Loucy (cell line): ENCODE data around the gene RCAN1.

Experiments
- H2AFZ ChIP-seq: fragments of 200-600 bp; sonication (generic); 2 replicates; pipeline ENCODE4 v1.6.0; 2016; ENCODE audit warnings: antibody characterized with exemption, mild to moderate bottlenecking, low read length, moderate library complexity
- H3F3A ChIP-seq: fragments of 200-600 bp; 2 replicates; pipeline ENCODE4 v1.6.0; 2016; ENCODE audit warnings: antibody characterized with exemption, low read depth, mild to moderate bottlenecking
- H3K27me3 ChIP-seq: fragments of 200-600 bp; sonication (generic); 2 replicates; pipeline ENCODE4 v1.6.1; 2014; ENCODE audit warnings: low read length, mild to moderate bottlenecking; ENCODE audit not compliant: insufficient read depth, poor library complexity, severe bottlenecking
- H3K36me3 ChIP-seq: fragments of 200-600 bp; sonication (generic); 2 replicates; pipeline ENCODE4 v1.6.1; 2016; ENCODE audit warnings: low read length; ENCODE audit not compliant: insufficient read depth
- H3K4me1 ChIP-seq: fragments of 200-600 bp; sonication (generic); 2 replicates; pipeline ENCODE4 v1.5.1; 2014; ENCODE audit warnings: low read length, mild to moderate bottlenecking; ENCODE audit not compliant: insufficient read depth, poor library complexity, severe bottlenecking
- H3K4me2 ChIP-seq: fragments of 200-600 bp; sonication (generic); 2 replicates; pipeline ENCODE4 v1.6.0; 2014; ENCODE audit warnings: antibody characterized with exemption, low read length, low read depth, mild to moderate bottlenecking; ENCODE audit not compliant: poor library complexity, severe bottlenecking
- H3K4me3 ChIP-seq: fragments of 200-600 bp; sonication (generic); 2 replicates; pipeline ENCODE4 v1.5.1; 2014; ENCODE audit warnings: low read length, mild to moderate bottlenecking, mixed read lengths; ENCODE audit not compliant: poor library complexity, severe bottlenecking
- H3K79me2 ChIP-seq: fragments of 200-600 bp; sonication (generic); 2 replicates; pipeline ENCODE4 v1.6.1; 2014; ENCODE audit warnings: low read length; ENCODE audit not compliant: insufficient read depth
- H3K9ac ChIP-seq: fragments of 200-600 bp; sonication (generic); 2 replicates; pipeline ENCODE4 v1.6.0; 2014; ENCODE audit warnings: mild to moderate bottlenecking, low read depth, low read length, moderate library complexity; ENCODE audit not compliant: poor library complexity, severe bottlenecking
- H3K9me2 ChIP-seq: fragments of 200-600 bp; sonication (generic); replicated peaks from 2 replicates; pipeline ENCODE4 v1.6.1; 2016; ENCODE audit warnings: low read depth, low read length, mixed read lengths
- H3K9me3 ChIP-seq: fragments of 200-600 bp; sonication (generic); 2 replicates; pipeline ENCODE4 v1.6.1; 2014; ENCODE audit warnings: mild to moderate bottlenecking, antibody characterized with exemption, low read length, low read depth; ENCODE audit not compliant: insufficient read depth
- H4K20me1 ChIP-seq: fragments of 200-600 bp; sonication (generic); 2 replicates; pipeline ENCODE4 v1.6.0; 2014; ENCODE audit warnings: antibody characterized with exemption, low read length, mild to moderate bottlenecking; ENCODE audit not compliant: insufficient read depth, poor library complexity, severe bottlenecking
- EZH2phosphoT487 ChIP-seq: fragments of 200-600 bp; IDR thresholded peaks from 2 replicates; pipeline ENCODE4 v1.6.1; 2018; ENCODE audit warnings: antibody characterized with exemption, mild to moderate bottlenecking, moderate library complexity, borderline replicate concordance
- TF ChIP-seq, protein P1 (sequence below): fragments of 200-600 bp; sonication (generic); conservative IDR thresholded peaks from 2 replicates; pipeline ENCODE4 v1.5.1; 2014; ENCODE audit warnings: mild to moderate bottlenecking, antibody characterized with exemption, low read length

Gene RCAN1

DNA sequence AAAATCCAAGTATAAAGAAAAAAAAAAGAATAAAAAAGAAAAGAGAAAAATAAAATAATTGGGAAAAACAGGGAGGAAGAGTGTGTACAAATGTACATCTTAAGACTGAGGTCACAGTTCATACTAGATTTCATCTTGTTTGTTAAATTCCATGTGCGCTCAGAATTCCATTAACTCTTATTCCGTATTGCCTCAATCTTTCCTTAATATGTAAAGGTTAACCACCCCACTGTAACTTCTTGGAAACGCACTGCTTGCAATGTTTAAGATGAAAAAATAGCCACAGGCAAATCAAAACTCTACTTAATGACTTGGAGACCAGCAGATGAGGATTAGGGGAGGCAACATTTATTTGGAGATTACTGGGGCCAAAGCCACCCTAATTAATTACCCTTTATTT is 79.0 kb downstream of the RCAN1 start:
- H2AFZ ChIP-seq: no peak overlapping the region
- no peaks in the 10 kb centered on the region for H4K20me1 ChIP-seq
- H3K9me2 ChIP-seq: no peaks in the 10 kb centered on the region
- H3K9ac ChIP-seq: no peak overlapping the region
- no peaks in the 10 kb centered on the region for H3K9me3 ChIP-seq
- no peak overlapping the region for H3K4me3 ChIP-seq
- H3F3A ChIP-seq: no peaks in the 10 kb centered on the region
- TF ChIP-seq EZH2phosphoT487: no peak
- TF ChIP-seq, protein P1, sequence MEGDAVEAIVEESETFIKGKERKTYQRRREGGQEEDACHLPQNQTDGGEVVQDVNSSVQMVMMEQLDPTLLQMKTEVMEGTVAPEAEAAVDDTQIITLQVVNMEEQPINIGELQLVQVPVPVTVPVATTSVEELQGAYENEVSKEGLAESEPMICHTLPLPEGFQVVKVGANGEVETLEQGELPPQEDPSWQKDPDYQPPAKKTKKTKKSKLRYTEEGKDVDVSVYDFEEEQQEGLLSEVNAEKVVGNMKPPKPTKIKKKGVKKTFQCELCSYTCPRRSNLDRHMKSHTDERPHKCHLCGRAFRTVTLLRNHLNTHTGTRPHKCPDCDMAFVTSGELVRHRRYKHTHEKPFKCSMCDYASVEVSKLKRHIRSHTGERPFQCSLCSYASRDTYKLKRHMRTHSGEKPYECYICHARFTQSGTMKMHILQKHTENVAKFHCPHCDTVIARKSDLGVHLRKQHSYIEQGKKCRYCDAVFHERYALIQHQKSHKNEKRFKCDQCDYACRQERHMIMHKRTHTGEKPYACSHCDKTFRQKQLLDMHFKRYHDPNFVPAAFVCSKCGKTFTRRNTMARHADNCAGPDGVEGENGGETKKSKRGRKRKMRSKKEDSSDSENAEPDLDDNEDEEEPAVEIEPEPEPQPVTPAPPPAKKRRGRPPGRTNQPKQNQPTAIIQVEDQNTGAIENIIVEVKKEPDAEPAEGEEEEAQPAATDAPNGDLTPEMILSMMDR: no peak
- H3K27me3 ChIP-seq: no peaks in the 10 kb centered on the region
- no peaks in the 10 kb centered on the region for H3K79me2 ChIP-seq
- no peak overlapping the region for H3K4me2 ChIP-seq
- H3K36me3 ChIP-seq: no peaks in the 10 kb centered on the region
- H3K4me1 ChIP-seq: no peaks in the 10 kb centered on the region

DNA sequence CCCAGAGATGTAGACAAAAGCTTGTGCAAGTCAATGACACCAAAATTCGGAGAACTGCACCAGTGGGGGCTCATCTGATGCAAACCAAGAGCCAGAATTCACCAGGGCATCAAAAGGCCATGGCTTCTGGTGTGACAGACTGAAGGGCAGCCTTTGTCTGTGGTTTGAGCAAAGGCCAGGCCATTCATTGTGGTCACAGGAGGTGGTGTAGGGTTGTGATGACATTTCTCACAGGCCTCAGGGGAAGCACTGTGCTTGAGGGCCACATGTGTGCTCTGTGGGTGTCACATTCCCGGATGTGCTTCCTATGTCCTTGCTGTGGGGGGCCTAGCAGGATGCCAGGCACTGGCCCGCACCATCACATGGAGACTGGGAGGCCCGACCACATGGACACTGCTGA is 80.4 kb downstream of the RCAN1 start:
- H3K9ac ChIP-seq: no peak overlapping the region
- no peaks in the 10 kb centered on the region for H3K9me3 ChIP-seq
- no peaks in the 10 kb centered on the region for H3F3A ChIP-seq
- no peak for TF ChIP-seq EZH2phosphoT487
- TF ChIP-seq, protein P1: no peak
- H4K20me1 ChIP-seq: no peaks in the 10 kb centered on the region
- H2AFZ ChIP-seq: no peak overlapping the region
- H3K4me1 ChIP-seq: no peaks in the 10 kb centered on the region
- H3K4me3 ChIP-seq: no peak overlapping the region
- no peak overlapping the region for H3K4me2 ChIP-seq
- no peaks in the 10 kb centered on the region for H3K36me3 ChIP-seq
- no peaks in the 10 kb centered on the region for H3K9me2 ChIP-seq
- H3K27me3 ChIP-seq: no peaks in the 10 kb centered on the region
- no peaks in the 10 kb centered on the region for H3K79me2 ChIP-seq

DNA sequence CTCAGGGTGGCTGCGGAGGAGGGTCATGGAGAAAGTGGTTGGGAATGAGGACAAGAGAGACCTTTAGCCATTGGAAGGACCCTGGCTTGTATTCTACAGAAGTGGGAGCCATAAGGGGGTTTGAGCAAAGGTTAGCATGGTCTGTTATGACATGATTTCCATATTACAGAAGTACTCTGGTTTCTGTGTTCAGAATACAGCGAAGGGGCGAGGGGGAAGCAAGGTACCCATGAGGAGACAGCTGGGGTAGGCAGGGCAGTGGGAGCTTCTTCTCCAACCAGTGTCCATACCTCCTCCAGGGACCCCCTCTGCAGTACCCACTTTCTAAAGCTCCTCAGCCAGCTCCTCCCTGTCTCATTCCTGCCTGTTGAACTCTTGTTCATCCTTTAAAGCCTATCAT is 81.0 kb downstream of the RCAN1 start:
- Histone ChIP-seq H4K20me1 (no peaks in the 10 kb centered on the region), H3K4me1 (no peaks in the 10 kb centered on the region), H3K9me2 (no peaks in the 10 kb centered on the region), H3K4me3 (no peak overlapping the region), H3K4me2 (no peak overlapping the region), H3K9ac (no peak overlapping the region), H3F3A (no peaks in the 10 kb centered on the region), H2AFZ (no peak overlapping the region), H3K36me3 (no peaks in the 10 kb centered on the region), H3K79me2 (no peaks in the 10 kb centered on the region), H3K9me3 (no peaks in the 10 kb centered on the region), H3K27me3 (no peaks in the 10 kb centered on the region)
- TF ChIP-seq, protein P1: no peak
- no peak for TF ChIP-seq EZH2phosphoT487
